OCI-LY7 (cell line): ENCODE data around the gene HAGHL. TPM values are rescaled to one million over a fixed set of nuclear protein-coding genes. Genes with fewer than 3 reads are reported as not detected.

ENCODE experiments used
- BruUV-seq: library from RNA; stranded (reverse); fragments of 400-500 nt; replicated peaks from 2 replicates; lab custom pipeline; 2021; lab: Mats Ljungman, UMichigan
- CTCF ChIA-PET: fragments of 300-600 bp; sonication (Branson Sonifier 250); formaldehyde crosslinking; loops from one replicate; lab custom pipeline; 2022; ENCODE audit warnings: antibody characterized with exemption; ENCODE audit not compliant: unreplicated experiment; lab: Charles Lee
- POLR2A ChIA-PET: fragments of 300-600 bp; sonication (Branson Sonifier 250); formaldehyde crosslinking; loops from one replicate; lab custom pipeline; 2022; ENCODE audit warnings: antibody characterized with exemption; lab: Charles Lee
- DNase-seq: peaks from one replicate; pipeline ENCODE4 v3.0.0-alpha.2; 2015; ENCODE audit warnings: low spot score
- H2AFZ ChIP-seq: fragments of 200-600 bp; sonication (generic), shearing (Covaris generic); 2 replicates; pipeline ENCODE4 v1.6.1; 2014; ENCODE audit warnings: mild to moderate bottlenecking, antibody characterized with exemption, low read length, moderate library complexity
- H3K27ac ChIP-seq: fragments of 200-600 bp; sonication (generic); 2 replicates; pipeline ENCODE4 v1.5.1; 2014; ENCODE audit warnings: mixed run types, low read depth, mild to moderate bottlenecking, moderate library complexity, low read length, inconsistent platforms; ENCODE audit not compliant: poor library complexity, severe bottlenecking
- H3K36me3 ChIP-seq: fragments of 200-600 bp; sonication (generic); 2 replicates; pipeline ENCODE4 v1.6.1; 2014; ENCODE audit warnings: mild to moderate bottlenecking, antibody characterized with exemption, low read length, moderate library complexity, mixed read lengths; ENCODE audit not compliant: insufficient read depth
- H3K4me1 ChIP-seq: fragments of 200-600 bp; sonication (generic); 2 replicates; pipeline ENCODE4 v1.5.1; 2014; ENCODE audit warnings: mild to moderate bottlenecking, low read length; ENCODE audit not compliant: insufficient read depth, poor library complexity, severe bottlenecking
- H3K4me2 ChIP-seq: fragments of 200-600 bp; sonication (generic); 2 replicates; pipeline ENCODE4 v1.6.1; 2014; ENCODE audit warnings: mild to moderate bottlenecking, low read length
- H3K4me3 ChIP-seq: fragments of 200-600 bp; sonication (generic); 2 replicates; pipeline ENCODE4 v1.5.1; 2014; ENCODE audit warnings: mild to moderate bottlenecking, low read depth, low read length; ENCODE audit not compliant: poor library complexity, severe bottlenecking
- H3K79me2 ChIP-seq: fragments of 200-600 bp; sonication (generic); 2 replicates; pipeline ENCODE4 v1.6.1; 2016; ENCODE audit warnings: low read depth, mild to moderate bottlenecking, low read length, moderate library complexity, mixed read lengths; ENCODE audit not compliant: insufficient read depth
- H3K9me2 ChIP-seq: fragments of 200-600 bp; sonication (generic); 2 replicates; pipeline ENCODE4 v1.6.1; 2016; ENCODE audit warnings: mild to moderate bottlenecking, low read length, mixed read lengths; ENCODE audit not compliant: insufficient read depth
- H3K9me3 ChIP-seq: fragments of 200-600 bp; sonication (generic); 2 replicates; pipeline ENCODE4 v1.6.1; 2014; ENCODE audit warnings: mild to moderate bottlenecking, mixed run types, low read length, mixed read lengths
- H4K20me1 ChIP-seq: fragments of 200-600 bp; sonication (generic); 2 replicates; pipeline ENCODE4 v1.6.1; 2014; ENCODE audit warnings: mild to moderate bottlenecking, antibody characterized with exemption, low read length, moderate library complexity, mixed read lengths; ENCODE audit not compliant: insufficient read depth
- EZH2phosphoT487 ChIP-seq: fragments of 200-600 bp; sonication (generic); IDR thresholded peaks from 2 replicates; pipeline ENCODE4 v1.6.1; 2018; ENCODE audit warnings: low read depth, borderline replicate concordance, mild to moderate bottlenecking, mixed run types, antibody characterized with exemption, low read length, moderate library complexity, mixed read lengths
- intact Hi-C: fragments of 100-400 bp; cut with micrococcal nuclease; formaldehyde crosslinking; loops from one replicate; pipeline ENCODE4 v1.10.0; 2022; ENCODE audit not compliant: unreplicated experiment
- total RNA-seq, 2 experiments: library from RNA; depleted of rRNA in 1 of 2; stranded (reverse); fragments of >200 nt in 1 of 2; shearing (Covaris generic) in 1 of 2; gene quantifications; 2 replicates each; pipeline ENCODE4 v1.2.3, GENCODE V29; 2014 to 2022
- TF ChIP-seq, protein P1 (sequence below): fragments of 200-600 bp; sonication (generic); conservative IDR thresholded peaks from 2 replicates; pipeline ENCODE4 v1.5.1; 2014; ENCODE audit warnings: mild to moderate bottlenecking, antibody characterized with exemption, low read length, moderate library complexity, mixed read lengths

Gene HAGHL
- total RNA-seq, 2 experiments from 2014 or later: 30.8 to 57.9 TPM

- peak within 1 kb of the TSS; percentile 82 for H3K4me3 ChIP-seq
- ChIA-PET POLR2A (interaction anchor here (0.6 to 1.2 kb wide), 2 partner anchors 10 to 264 kb away, joined by 3 to 4 read pairs; no protein-coding TSS in a partner anchor), CTCF (interaction anchor here (1.0 kb wide), 1 partner anchor 10 kb away, joined by 4 read pairs; the partner anchor contains the start of gene WDR24)
- TF ChIP-seq, protein P1, sequence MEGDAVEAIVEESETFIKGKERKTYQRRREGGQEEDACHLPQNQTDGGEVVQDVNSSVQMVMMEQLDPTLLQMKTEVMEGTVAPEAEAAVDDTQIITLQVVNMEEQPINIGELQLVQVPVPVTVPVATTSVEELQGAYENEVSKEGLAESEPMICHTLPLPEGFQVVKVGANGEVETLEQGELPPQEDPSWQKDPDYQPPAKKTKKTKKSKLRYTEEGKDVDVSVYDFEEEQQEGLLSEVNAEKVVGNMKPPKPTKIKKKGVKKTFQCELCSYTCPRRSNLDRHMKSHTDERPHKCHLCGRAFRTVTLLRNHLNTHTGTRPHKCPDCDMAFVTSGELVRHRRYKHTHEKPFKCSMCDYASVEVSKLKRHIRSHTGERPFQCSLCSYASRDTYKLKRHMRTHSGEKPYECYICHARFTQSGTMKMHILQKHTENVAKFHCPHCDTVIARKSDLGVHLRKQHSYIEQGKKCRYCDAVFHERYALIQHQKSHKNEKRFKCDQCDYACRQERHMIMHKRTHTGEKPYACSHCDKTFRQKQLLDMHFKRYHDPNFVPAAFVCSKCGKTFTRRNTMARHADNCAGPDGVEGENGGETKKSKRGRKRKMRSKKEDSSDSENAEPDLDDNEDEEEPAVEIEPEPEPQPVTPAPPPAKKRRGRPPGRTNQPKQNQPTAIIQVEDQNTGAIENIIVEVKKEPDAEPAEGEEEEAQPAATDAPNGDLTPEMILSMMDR: no peak
- TF ChIP-seq EZH2phosphoT487: no peak
- intact Hi-C loops: loop anchor here (1.0 to 5.0 kb wide), 2 partner anchors 12 to 42 kb away; partner anchors contain the start of genes ANTKMT and RHOT2
- H3K4me2 ChIP-seq: peak within 1 kb of the TSS; percentile 88
- peaks cover 5% of the 10 kb centered on the region; the same call in 1 of the 2 replicates for H4K20me1 ChIP-seq
- DNase-seq: peak; percentile 91
- no peaks in the 10 kb centered on the region for H3K9me2 ChIP-seq
- peaks cover 40% of the 10 kb centered on the region for H3K4me1 ChIP-seq
- peaks cover 25% of the 10 kb centered on the region; the same call in 1 of the 2 replicates for H3K79me2 ChIP-seq
- BruUV-seq: no TSS peak
- no peak within 1 kb of the TSS for H2AFZ ChIP-seq
- H3K9me3 ChIP-seq: no peaks in the 10 kb centered on the region
- H3K36me3 ChIP-seq: peaks cover 27% of the 10 kb centered on the region
- H3K27ac ChIP-seq: peak within 1 kb of the TSS; percentile 63
These were observed 46.9 kb upstream of the HAGHL start, which contains the start of gene STUB1 for GRCh38 chr16:679814-680624. Gene STUB1, plus strand, starts transcription at chr16:680410. Its CDS starts 116 bp downstream, at chr16:680526.

DNA sequence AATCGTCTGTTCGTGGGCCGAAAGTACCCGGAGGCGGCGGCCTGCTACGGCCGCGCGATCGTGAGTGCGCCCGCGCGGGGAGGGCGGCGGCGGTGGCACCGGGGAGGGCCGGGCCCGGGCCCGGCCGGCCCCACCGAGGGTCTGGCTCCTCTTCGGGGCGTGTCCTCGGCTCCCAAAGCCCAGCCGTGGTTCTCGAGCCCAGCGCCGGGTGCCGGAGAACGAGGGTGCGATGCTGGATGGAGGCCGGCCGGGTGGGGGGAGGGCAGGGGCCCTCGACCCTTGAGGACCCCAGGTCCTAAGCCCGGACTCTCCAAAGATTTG is 46.3 kb upstream of the HAGHL start:
- CTCF ChIA-PET: interaction anchor here (1.0 kb wide), 1 partner anchor 9 kb away, joined by 4 read pairs; the partner anchor contains the start of gene WDR24
- H4K20me1 ChIP-seq: peaks cover 5% of the 10 kb centered on the region; the same call in 1 of the 2 replicates
- H3K4me2 ChIP-seq: peak overlapping the region; percentile 88
- H3K36me3 ChIP-seq: peaks cover 29% of the 10 kb centered on the region
- H3K9me3 ChIP-seq: no peaks in the 10 kb centered on the region
- TF ChIP-seq EZH2phosphoT487: no peak
- TF ChIP-seq, protein P1: no peak
- H3K27ac ChIP-seq: peak overlapping the region; percentile 63
- peaks cover 25% of the 10 kb centered on the region; the same call in 1 of the 2 replicates for H3K79me2 ChIP-seq
- H3K9me2 ChIP-seq: no peaks in the 10 kb centered on the region
- peak overlapping the region; percentile 82 for H3K4me3 ChIP-seq
- intact Hi-C loops: loop anchor here (5.0 kb wide), 1 partner anchor 42 kb away; the partner anchor contains the start of gene ANTKMT
- peaks cover 40% of the 10 kb centered on the region for H3K4me1 ChIP-seq
- no peak overlapping the region for H2AFZ ChIP-seq
- no peak for DNase-seq
- POLR2A ChIA-PET: no interaction called here
- no TSS peak for BruUV-seq
